Breast epithelium (tissue), 3 donors: ENCODE measurements around the gene CCDC12.

Source experiments
- CTCF ChIP-seq, 3 donors: fragments of 450-650 bp; IDR thresholded peaks; one replicate each; pipeline ENCODE4 v1.5.1; 2016 to 2017; ENCODE audit warnings: antibody characterized with exemption in 3 of 3, mild to moderate bottlenecking in 3 of 3, moderate library complexity in 3 of 3
- POLR2A ChIP-seq: fragments of 450-650 bp; IDR thresholded peaks from one replicate; pipeline ENCODE4 v1.6.1; 2016; ENCODE audit warnings: antibody characterized with exemption, mild to moderate bottlenecking, moderate library complexity

DNA sequence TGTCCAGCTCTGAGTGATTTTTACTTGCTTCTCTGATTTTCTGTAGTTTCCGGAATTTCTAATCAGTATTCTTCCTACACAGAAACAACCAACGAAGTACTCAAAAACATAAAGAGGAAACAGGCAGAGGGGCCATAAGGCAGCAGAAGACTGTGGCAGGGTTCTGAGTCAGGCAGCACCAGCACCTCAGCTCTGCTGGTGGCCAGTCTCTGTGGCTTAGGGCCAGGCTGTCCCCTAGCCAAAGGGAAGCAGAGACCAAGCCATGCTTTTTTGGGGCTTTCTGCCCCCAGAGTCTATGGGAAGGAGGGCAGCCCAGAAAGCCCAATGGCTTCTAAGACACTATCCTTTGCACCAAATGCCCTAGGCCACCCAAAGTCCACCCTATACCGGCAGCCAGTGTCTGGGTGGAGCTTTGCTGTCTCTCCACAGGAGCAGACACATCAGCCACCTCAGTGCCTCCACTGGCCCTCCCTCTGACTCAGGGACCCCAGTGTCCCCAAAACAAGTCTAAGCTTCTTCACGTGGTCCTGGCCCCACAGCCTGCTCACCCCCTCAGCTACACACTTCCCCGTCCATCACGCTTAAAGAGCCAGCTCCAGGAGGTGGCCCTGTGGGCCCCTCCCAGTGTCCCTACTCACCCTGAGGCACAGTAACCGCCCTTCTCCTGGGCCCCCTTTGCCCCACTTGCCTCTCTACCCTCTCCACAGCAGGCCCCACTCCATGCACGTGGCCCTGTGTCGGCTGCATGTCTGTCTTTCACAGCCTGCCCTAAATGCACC, 46.2 kb downstream of the CCDC12 start:
- no peak for TF ChIP-seq CTCF (IDR thresholded peaks at IDR 0.05)
- TF ChIP-seq POLR2A, result no peak
